GM21515 (cell line): ENCODE data around the gene NHLRC2.

ENCODE experiments used
- ATAC-seq: cut with Tn5 transposase; IDR thresholded peaks from one replicate; pipeline ENCODE4 v1.9.1; 2021; ENCODE audit not compliant: unreplicated experiment

Gene NHLRC2

DNA sequence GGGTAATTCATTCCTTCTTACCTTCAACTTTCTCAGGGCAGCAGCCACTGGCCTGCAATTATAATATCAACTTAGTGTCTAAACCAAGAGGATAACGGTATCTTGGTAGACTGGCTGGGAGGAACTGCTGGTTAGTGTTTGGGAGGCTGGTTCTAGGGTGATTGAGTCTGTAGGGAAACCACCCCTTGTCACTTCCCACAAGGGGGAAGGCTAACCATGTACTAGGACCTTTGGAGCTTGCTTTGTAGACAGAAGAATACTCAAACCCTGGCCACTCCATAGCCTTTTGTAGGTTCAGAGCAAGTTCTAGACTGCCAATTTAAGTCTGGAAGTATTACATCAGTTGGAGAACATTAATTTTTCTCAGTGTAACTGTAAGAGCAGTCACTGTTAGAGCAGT, 51.3 kb downstream of the NHLRC2 start:
- no peak for ATAC-seq

GRCh38 chr10:113907166-113907565, 52.7 kb downstream of the NHLRC2 start:
- ATAC-seq = no peak

- ATAC-seq = no peak
Observed at GRCh38 chr10:113908236-113908635, 53.8 kb downstream of the NHLRC2 start.

DNA sequence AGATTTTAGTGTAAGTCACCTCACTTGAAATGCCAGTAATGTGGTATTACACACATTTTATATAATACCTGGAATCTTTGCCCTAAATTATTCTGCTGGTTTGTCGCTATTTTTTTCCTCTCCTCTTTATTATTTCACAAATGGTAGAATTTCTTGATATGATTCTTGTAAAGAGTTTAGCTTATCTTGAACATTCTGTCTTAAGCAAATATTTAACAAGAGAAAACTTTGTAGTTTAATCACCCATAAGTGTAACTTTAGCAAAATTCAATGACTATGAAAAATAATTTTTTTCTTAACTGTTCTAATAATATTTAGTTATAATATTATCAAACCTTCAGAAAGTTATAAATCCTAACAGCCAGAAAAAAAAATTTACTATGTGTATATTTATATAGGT, 56.7 kb downstream of the NHLRC2 start:
- no peak for ATAC-seq

GRCh38 chr10:113911839-113912238, 57.4 kb downstream of the NHLRC2 start:
- no peak for ATAC-seq

- no peak for ATAC-seq
Observed at GRCh38 chr10:113912582-113912981, 58.1 kb downstream of the NHLRC2 start.

DNA sequence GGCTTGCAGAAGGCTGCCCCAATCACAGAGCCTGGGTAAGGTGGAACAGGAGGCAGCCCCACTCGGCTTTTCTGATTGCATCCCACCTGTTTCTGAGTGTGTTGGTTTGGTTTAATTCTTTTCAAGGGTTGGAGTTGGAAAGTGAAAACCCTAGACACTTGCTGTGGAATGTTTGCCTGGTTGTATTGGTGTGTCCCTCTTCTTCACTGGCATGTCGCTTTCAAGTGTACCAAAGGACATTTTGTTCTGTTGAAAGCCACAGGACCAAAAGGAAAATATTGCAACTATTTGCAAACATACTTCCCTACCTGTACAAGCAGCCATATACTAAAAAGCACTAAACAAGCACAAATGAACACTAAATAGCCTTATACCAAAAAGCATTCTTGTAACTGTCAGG, 60.5 kb downstream of the NHLRC2 start:
- ATAC-seq = no peak

DNA sequence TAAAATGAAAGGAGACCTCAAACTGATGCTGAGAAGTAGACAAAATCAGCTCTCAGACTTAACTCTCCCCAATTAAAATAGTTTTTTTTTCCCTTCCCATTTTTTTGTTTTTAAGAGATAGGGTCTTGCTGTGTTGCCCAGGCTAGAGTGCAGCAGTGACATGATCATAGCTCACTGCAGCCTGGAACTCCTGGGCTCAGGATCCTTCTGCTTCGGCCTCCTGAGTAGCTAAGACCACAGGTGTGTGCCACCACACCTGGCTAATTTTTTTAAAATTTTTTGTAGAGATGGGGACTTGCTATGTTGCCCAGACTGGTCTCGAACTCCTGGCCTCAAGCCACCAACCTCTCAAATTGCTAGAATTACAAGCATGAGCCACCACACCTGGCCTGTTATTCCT, 61.1 kb downstream of the NHLRC2 start:
- no peak for ATAC-seq

- ATAC-seq = no peak
Observed at GRCh38 chr10:113916053-113916452, 61.6 kb downstream of the NHLRC2 start.

DNA sequence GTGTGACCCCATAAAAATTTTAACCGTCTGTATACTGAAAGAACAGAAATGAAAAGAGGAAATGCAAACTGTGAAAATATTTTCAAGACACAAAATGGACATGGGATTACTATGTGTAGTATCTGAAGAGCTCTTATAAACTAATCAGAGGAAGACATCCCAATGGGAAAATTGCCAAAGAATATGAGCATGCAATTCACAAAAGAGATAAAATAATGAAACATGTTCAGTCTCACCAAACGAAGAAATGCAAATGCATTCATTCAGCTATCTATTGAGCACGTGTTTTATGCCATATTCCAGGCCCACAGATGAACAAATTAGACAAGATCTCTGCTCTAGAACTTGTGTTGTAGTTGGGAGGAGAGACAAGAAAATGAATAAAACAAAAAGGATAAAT, 63.2 kb downstream of the NHLRC2 start:
- no peak for ATAC-seq

GRCh38 chr10:113920114-113920513, 65.7 kb downstream of the NHLRC2 start:
- no peak for ATAC-seq

- no peak for ATAC-seq
Observed at GRCh38 chr10:113920875-113921274, 66.4 kb downstream of the NHLRC2 start.

DNA sequence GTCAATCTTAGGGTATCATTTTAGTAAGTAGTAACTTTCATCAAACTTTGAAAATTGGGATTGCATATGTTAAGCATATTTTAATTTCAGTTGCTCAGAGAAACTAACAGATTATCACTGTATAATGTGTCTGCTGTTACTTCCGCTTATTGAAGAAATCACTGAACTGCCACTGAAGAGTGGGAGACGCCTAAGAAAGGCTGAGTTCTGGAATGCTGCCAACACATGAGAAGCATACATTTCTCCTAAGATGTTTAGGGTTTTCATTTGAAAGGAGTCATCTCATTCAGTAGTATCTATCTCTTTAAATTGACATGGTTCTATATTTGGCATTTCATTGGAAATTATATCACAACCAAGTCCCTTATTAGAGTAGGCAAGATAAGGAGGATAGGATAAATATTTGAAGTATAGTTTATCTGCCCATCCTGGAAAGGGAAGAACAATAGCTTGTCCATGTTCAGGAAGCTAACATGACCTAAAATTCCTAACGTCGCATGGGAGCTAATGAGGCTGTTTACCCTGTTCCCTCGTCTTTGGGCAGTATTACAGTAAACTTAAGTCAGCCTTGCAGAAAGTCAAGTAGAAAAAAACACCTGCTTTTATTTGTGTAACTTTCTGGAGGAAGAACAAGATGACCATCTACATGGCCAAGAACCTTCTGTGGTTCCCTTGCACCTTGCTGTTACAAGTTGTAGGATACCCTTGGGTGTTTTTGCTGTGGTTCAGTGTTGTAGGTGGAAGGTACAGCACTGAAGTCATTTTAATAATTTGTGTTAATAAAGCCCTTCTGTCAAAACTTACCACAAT, 67.3 kb downstream of the NHLRC2 start:
- ATAC-seq = no peak

- no peak for ATAC-seq
Observed at GRCh38 chr10:113922787-113923570, 68.5 kb downstream of the NHLRC2 start.

DNA sequence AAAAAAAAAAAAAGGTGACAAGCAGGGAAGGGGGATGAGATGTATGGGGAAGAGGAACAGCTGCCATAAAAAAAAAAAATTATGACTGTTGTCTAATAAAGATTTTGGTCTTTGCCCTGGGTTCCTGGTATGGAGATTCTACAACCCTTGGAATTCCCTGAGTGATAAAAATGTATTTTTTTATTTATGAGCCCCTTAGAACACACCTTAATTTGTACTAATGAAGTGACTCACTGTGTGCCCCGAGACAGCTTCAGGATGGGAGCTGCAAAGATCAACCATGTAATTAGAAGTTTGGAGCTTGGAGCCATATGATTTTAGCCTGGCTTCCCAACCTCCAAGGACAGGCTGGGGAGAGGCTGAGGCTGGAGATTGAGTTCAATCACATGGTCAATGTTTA, 69.7 kb downstream of the NHLRC2 start:
- ATAC-seq = no peak

GRCh38 chr10:113924664-113925063, 70.2 kb downstream of the NHLRC2 start:
- no peak for ATAC-seq

DNA sequence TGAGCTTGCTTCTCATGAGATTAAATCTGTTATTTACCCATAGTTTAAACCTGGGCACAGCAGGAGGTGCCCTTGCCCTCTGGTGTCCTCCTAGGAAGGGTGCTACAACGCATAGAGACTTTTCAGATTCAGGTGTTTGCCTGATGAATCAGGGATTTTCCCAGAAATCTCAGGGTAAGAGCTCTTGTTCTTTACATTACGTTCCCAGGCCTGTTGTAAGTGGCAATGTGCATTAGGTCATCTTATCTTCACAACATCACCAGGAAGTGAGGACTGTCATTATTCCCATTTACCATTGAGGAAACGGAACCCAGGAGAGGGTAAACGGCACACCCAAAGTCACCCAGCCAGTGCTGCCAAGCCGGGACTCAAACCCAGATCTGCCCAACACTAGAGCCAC, 73.0 kb downstream of the NHLRC2 start:
- ATAC-seq = no peak

DNA sequence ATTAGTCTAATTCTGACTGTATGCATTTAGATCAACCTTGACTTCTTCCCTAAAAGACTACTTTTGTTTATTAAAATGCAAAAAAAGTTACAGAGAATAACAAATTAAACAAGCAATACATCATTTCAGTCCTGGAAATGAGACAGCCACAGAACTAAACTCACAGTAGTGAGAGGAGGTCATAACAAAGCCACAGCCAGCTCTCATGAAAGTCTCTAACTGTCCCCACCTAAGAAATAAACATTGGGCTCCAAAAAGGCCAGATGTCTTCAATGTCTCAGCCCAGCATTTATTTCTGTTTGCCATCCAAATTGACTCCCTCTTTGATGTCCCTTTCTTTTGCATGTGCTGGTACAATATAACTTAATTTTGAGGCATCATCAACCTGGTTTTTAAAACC, 74.4 kb downstream of the NHLRC2 start:
- ATAC-seq = no peak

- no peak for ATAC-seq
Observed at GRCh38 chr10:113929522-113929921, 75.1 kb downstream of the NHLRC2 start.

- ATAC-seq = no peak
Observed at GRCh38 chr10:113930482-113931057, 76.1 kb downstream of the NHLRC2 start.

GRCh38 chr10:113932854-113933253, 78.4 kb downstream of the NHLRC2 start:
- ATAC-seq = no peak
